OCI-LY1 (cell line): ENCODE measurements around the gene ZNF341.

Experiments
- H2AFZ ChIP-seq: fragments of 200-600 bp; sonication (generic), shearing (Covaris generic); 2 replicates; pipeline ENCODE4 v1.6.0; 2014; ENCODE audit warnings: antibody characterized with exemption, mild to moderate bottlenecking, low read length
- H3F3A ChIP-seq: fragments of 200-600 bp; sonication (generic), shearing (Covaris generic); 2 replicates; pipeline ENCODE4 v1.6.0; 2014; ENCODE audit warnings: mild to moderate bottlenecking, antibody characterized with exemption, low read length, moderate library complexity; ENCODE audit not compliant: insufficient read depth
- H3K27ac ChIP-seq: fragments of 200-600 bp; sonication (generic); 2 replicates; pipeline ENCODE4 v1.5.1; 2014; ENCODE audit warnings: low read length, mixed run types, mild to moderate bottlenecking, low read depth; ENCODE audit not compliant: poor library complexity, severe bottlenecking
- H3K27me3 ChIP-seq: fragments of 200-600 bp; sonication (generic); 2 replicates; pipeline ENCODE4 v1.6.0; 2014; ENCODE audit warnings: antibody characterized with exemption, mild to moderate bottlenecking, low read length, moderate library complexity; ENCODE audit not compliant: insufficient read depth
- H3K36me3 ChIP-seq: fragments of 200-600 bp; sonication (generic); 2 replicates; pipeline ENCODE4 v1.6.1; 2014; ENCODE audit warnings: mild to moderate bottlenecking, antibody characterized with exemption, low read length, moderate library complexity, mixed read lengths; ENCODE audit not compliant: insufficient read depth
- H3K4me1 ChIP-seq: fragments of 200-600 bp; sonication (generic); 2 replicates; pipeline ENCODE4 v1.5.1; 2014; ENCODE audit warnings: mild to moderate bottlenecking, low read length, moderate library complexity; ENCODE audit not compliant: insufficient read depth, severe bottlenecking
- H3K4me2 ChIP-seq: fragments of 200-600 bp; sonication (generic), shearing (Covaris generic); 2 replicates; pipeline ENCODE4 v1.6.1; 2014; ENCODE audit warnings: low read length
- H3K4me3 ChIP-seq: fragments of 200-600 bp; sonication (generic); 2 replicates; pipeline ENCODE4 v1.5.1; 2014; ENCODE audit warnings: low read length, low read depth, mild to moderate bottlenecking, mixed read lengths; ENCODE audit not compliant: poor library complexity, severe bottlenecking
- H3K79me2 ChIP-seq: fragments of 200-600 bp; shearing (Covaris generic); 2 replicates; pipeline ENCODE4 v1.6.1; 2016; ENCODE audit warnings: mixed run types, low read length, mixed read lengths; ENCODE audit not compliant: insufficient read depth
- H3K9ac ChIP-seq: fragments of 200-600 bp; sonication (generic), shearing (Covaris generic); 2 replicates; pipeline ENCODE4 v1.6.1; 2014; ENCODE audit warnings: mild to moderate bottlenecking, low read length, mixed read lengths
- H3K9me2 ChIP-seq: fragments of 200-600 bp; sonication (generic), shearing (Covaris generic); 2 replicates; pipeline ENCODE4 v1.6.1; 2014; ENCODE audit warnings: low read depth, mild to moderate bottlenecking, low read length, mixed read lengths
- H3K9me3 ChIP-seq: fragments of 200-600 bp; shearing (Covaris generic); 2 replicates; pipeline ENCODE4 v1.6.1; 2014; ENCODE audit warnings: low read length, mixed read lengths
- H4K20me1 ChIP-seq: fragments of 200-600 bp; sonication (generic), shearing (Covaris generic); 2 replicates; pipeline ENCODE4 v1.6.0; 2016; ENCODE audit warnings: mild to moderate bottlenecking, low read length; ENCODE audit not compliant: insufficient read depth
- CTCF ChIP-seq: fragments of 200-600 bp; sonication (generic), shearing (Covaris generic); IDR thresholded peaks from 2 replicates; pipeline ENCODE4 v1.5.1; 2017; ENCODE audit warnings: mild to moderate bottlenecking, antibody characterized with exemption, low read length, moderate library complexity, mixed read lengths
- EZH2 ChIP-seq: fragments of 200-600 bp; sonication (generic), shearing (Covaris generic); IDR thresholded peaks from 2 replicates; pipeline ENCODE4 v1.8.0; 2017; ENCODE audit warnings: borderline replicate concordance, mixed run types, mild to moderate bottlenecking, antibody characterized with exemption, low read length, moderate library complexity, mixed read lengths

ZNF341 gene

GRCh38 chr20:33701629-33702450 is 30.0 kb upstream of the ZNF341 start:
- Histone ChIP-seq H3K27me3 (no peaks in the 10 kb centered on the region), H3K9me2 (no peaks in the 10 kb centered on the region), H3K4me2 (no peak overlapping the region), H2AFZ (no peak overlapping the region), H3K36me3 (peaks cover 10% of the 10 kb centered on the region), H3K9me3 (no peaks in the 10 kb centered on the region), H3K9ac (no peak overlapping the region), H3K4me1 (no peaks in the 10 kb centered on the region), H3K4me3 (no peak overlapping the region), H3K27ac (no peak overlapping the region), H3K79me2 (no peaks in the 10 kb centered on the region), H4K20me1 (no peaks in the 10 kb centered on the region), H3F3A (no peaks in the 10 kb centered on the region)
- no peak for TF ChIP-seq CTCF
- TF ChIP-seq EZH2: no peak

DNA sequence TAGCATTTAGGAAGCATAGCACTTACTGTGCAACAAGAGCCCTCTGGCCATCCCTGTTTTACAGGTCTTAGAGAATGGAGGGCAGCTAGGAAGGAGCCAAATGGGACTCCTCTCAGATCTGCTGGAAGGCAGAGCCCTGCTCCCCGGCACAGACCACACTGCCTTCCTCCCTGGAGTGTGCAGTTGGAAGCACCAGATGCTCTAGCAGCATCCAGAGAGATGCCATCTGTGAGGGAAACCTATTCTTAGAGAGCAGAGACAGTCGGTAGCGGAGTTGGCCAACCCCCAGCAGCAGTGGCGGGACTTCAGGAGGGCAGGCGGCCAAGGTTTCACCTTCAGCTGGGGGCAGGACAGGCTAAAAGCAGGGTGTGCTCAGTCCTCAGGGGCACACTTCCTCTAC is 28.9 kb upstream of the ZNF341 start:
- no peak overlapping the region for H3K27ac ChIP-seq

DNA sequence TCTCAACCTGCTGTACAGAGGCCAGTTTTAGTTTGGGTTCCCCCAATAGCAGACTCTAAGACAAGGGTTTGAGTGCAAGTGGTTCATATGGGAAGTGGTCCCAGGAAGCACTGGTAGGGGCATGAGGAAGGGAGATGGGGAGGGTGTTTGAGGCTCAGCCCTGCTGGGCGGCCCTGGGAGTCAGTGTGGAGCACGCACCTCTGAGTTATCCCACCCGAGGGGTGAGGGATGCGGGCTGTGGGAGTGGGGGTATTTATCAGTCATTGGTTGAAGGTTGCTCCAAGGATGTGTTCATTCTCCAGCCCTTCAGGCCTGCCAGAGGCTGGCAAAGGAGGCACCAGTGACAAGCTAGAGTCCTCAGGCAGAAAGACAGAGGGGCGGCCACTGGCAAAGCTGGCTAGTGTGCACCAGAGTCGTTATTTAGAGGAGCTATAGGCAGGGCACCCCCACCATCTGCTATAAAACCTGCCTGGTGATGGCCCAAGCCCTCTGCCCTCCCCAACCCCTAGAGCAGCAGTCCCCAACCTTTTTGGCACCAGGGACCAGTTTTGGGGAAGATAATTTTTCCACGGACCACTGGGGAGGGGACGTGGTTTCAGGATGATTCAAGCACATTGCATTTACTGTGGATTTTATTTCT is 28.2 kb upstream of the ZNF341 start:
- Histone ChIP-seq H3K4me3 (no peak overlapping the region), H3K9ac (no peak overlapping the region)

More for the DNA sequence above, 28.9 kb upstream of the ZNF341 start:
- H3K9ac ChIP-seq: no peak overlapping the region
- no peaks in the 10 kb centered on the region for H3K4me1 ChIP-seq
- H3F3A ChIP-seq: no peaks in the 10 kb centered on the region
- no peaks in the 10 kb centered on the region for H3K9me2 ChIP-seq
- H3K79me2 ChIP-seq: no peaks in the 10 kb centered on the region
- no peak overlapping the region for H3K4me3 ChIP-seq
- no peaks in the 10 kb centered on the region for H3K9me3 ChIP-seq
- peaks cover 20% of the 10 kb centered on the region for H3K36me3 ChIP-seq
- H4K20me1 ChIP-seq: no peaks in the 10 kb centered on the region
- H3K4me2 ChIP-seq: no peak overlapping the region
- no peak for TF ChIP-seq CTCF
- no peak for TF ChIP-seq EZH2
- H2AFZ ChIP-seq: no peak overlapping the region
- H3K27me3 ChIP-seq: no peaks in the 10 kb centered on the region

More for the DNA sequence above, 28.2 kb upstream of the ZNF341 start:
- H3K36me3 ChIP-seq: peaks cover 24% of the 10 kb centered on the region
- no peaks in the 10 kb centered on the region for H3K79me2 ChIP-seq
- no peaks in the 10 kb centered on the region for H3K9me2 ChIP-seq
- H4K20me1 ChIP-seq: no peaks in the 10 kb centered on the region
- no peak overlapping the region for H2AFZ ChIP-seq
- no peak overlapping the region for H3K27ac ChIP-seq
- no peaks in the 10 kb centered on the region for H3K27me3 ChIP-seq
- H3K4me1 ChIP-seq: no peaks in the 10 kb centered on the region
- H3F3A ChIP-seq: no peaks in the 10 kb centered on the region
- no peak overlapping the region for H3K4me2 ChIP-seq
- TF ChIP-seq CTCF (no peak), EZH2 (no peak)
- no peaks in the 10 kb centered on the region for H3K9me3 ChIP-seq
